Measurements from ENCODE around the gene SMCP. TPM values are rescaled to one million over a fixed set of nuclear protein-coding genes. Genes with fewer than 3 reads are reported as not detected.

Gene SMCP
- total RNA-seq, 1 donor, result not detected

DNA sequence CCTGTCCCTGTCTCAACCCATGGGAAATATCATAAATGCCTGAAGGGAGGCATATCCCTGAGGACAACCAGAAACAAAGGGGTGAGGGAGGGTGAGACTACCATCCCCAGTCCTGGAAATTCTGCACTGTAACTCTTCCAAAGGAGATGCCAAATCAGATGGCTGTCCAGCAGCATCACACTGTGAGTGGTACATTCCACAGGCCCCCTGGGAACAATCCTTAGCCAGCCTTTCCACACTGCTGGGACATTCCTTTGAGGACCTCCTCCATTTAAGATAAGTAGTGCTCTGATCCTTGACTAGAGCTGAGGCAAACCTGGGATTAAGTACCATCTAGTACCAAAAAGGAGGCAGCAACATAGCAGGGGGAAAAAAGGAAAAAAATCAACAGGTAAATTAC lies 40.9 kb downstream of the SMCP start:
- TF ChIP-seq, protein P1, sequence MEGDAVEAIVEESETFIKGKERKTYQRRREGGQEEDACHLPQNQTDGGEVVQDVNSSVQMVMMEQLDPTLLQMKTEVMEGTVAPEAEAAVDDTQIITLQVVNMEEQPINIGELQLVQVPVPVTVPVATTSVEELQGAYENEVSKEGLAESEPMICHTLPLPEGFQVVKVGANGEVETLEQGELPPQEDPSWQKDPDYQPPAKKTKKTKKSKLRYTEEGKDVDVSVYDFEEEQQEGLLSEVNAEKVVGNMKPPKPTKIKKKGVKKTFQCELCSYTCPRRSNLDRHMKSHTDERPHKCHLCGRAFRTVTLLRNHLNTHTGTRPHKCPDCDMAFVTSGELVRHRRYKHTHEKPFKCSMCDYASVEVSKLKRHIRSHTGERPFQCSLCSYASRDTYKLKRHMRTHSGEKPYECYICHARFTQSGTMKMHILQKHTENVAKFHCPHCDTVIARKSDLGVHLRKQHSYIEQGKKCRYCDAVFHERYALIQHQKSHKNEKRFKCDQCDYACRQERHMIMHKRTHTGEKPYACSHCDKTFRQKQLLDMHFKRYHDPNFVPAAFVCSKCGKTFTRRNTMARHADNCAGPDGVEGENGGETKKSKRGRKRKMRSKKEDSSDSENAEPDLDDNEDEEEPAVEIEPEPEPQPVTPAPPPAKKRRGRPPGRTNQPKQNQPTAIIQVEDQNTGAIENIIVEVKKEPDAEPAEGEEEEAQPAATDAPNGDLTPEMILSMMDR (IDR thresholded peaks at IDR 0.05; ENCODE audit: extremely low read depth, low read depth, low read length), result no peak
- Histone ChIP-seq H3K4me1 (ENCODE audit: insufficient read depth, low read length) (no peaks in the 10 kb centered on the region), H3K36me3 (ENCODE audit: insufficient read depth, low read length) (no peaks in the 10 kb centered on the region), H2AFZ (ENCODE audit: low read length) (no peak overlapping the region), H3K4me2 (ENCODE audit: insufficient read depth, low read length) (no peak overlapping the region), H3K27ac (ENCODE audit: low read depth, low read length) (no peak overlapping the region), H3K9me3 (ENCODE audit: low read depth, low read length) (no peaks in the 10 kb centered on the region), H3K27me3 (ENCODE audit: insufficient read depth, low read length) (no peaks in the 10 kb centered on the region), H3K4me3 (ENCODE audit: insufficient read depth, low read length) (no peak overlapping the region), H4K20me1 (ENCODE audit: insufficient read depth, low read length) (no peaks in the 10 kb centered on the region), H3K79me2 (ENCODE audit: insufficient read depth, low read length) (no peaks in the 10 kb centered on the region)
- DNase-seq (ENCODE audit: insufficient read length, low spot score, missing footprints), result no peak

DNA sequence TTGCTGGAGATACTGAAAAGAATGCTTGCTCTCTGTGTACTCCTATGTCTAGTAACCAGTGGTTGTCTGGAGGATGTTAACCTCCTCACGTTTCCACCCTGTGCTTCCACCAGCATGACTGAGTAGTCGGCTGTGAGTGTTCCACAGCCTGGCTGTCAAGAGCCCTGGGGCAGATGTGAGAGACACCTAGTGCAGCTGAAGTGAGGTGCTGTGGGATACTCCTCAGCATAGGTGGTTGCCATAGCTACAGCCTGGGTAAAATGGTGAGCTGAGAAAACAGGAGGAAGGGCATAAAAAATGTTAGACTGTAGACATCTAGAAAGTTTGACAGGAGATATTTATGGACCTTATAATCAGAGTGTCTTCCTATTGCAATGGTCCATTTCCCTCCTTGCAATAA lies 46.1 kb downstream of the SMCP start:
- H3K27me3 ChIP-seq (ENCODE audit: insufficient read depth, low read length), result no peaks in the 10 kb centered on the region

DNA sequence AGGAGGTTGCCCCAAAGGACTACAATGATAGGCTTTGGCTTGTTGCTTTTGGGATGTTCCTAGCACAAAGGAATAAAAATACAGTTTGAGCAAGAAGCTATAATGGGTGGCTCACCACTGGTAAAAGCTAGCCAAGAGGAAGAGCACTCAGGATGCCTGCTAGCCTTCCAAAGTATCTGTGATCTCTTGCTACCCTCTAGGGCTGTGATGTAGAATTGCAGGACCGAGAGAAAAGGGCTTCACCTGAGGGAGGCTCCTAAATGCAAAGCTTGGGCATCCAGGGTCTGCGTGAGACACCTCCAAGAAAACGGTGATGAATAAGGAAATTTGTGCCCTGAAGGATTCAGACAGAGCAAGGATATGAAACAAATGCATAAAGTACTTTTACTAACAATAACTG lies 48.0 kb downstream of the SMCP start:
- no peak overlapping the region for H2AFZ ChIP-seq (ENCODE audit: low read length)
- TF ChIP-seq, protein P1 (IDR thresholded peaks at IDR 0.05; ENCODE audit: extremely low read depth, low read depth, low read length), result peak; percentile 75

More for the DNA sequence above, 46.1 kb downstream of the SMCP start:
- Histone ChIP-seq H4K20me1 (ENCODE audit: insufficient read depth, low read length) (no peaks in the 10 kb centered on the region), H3K4me1 (ENCODE audit: insufficient read depth, low read length) (no peaks in the 10 kb centered on the region), H3K79me2 (ENCODE audit: insufficient read depth, low read length) (no peaks in the 10 kb centered on the region), H3K9me3 (ENCODE audit: low read depth, low read length) (no peaks in the 10 kb centered on the region), H3K27ac (ENCODE audit: low read depth, low read length) (no peak overlapping the region), H2AFZ (ENCODE audit: low read length) (no peak overlapping the region), H3K4me3 (ENCODE audit: insufficient read depth, low read length) (no peak overlapping the region), H3K4me2 (ENCODE audit: insufficient read depth, low read length) (no peak overlapping the region), H3K36me3 (ENCODE audit: insufficient read depth, low read length) (no peaks in the 10 kb centered on the region)
- no peak for DNase-seq (ENCODE audit: insufficient read length, low spot score, missing footprints)
- TF ChIP-seq, protein P1 (IDR thresholded peaks at IDR 0.05; ENCODE audit: extremely low read depth, low read depth, low read length), result no peak

DNA sequence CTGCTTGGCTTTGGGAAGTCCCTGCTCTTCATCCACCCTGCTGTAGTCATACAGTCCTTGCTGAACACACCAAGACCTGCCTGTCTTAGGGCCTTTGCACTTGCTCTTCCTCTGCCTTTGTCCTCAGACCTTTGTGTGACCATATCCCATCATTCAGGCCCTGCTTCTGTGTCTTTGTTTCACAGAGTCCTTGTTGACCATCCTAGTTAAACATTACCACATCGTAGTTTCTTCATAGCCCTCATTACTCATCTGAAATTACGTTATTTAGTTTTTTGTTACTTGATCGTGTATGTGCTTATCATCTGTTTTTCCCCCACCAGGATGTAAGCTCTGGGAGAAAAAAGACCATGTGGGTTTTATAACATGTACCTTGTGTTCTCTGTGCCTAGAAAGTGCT lies 50.5 kb downstream of the SMCP start:
- H3K79me2 ChIP-seq (ENCODE audit: insufficient read depth, low read length), result no peaks in the 10 kb centered on the region
- DNase-seq (ENCODE audit: insufficient read length, low spot score, missing footprints), result no peak
- no peak overlapping the region for H2AFZ ChIP-seq (ENCODE audit: low read length)
- H3K4me1 ChIP-seq (ENCODE audit: insufficient read depth, low read length), result no peaks in the 10 kb centered on the region
- H3K9me3 ChIP-seq (ENCODE audit: low read depth, low read length), result no peaks in the 10 kb centered on the region
- H3K27me3 ChIP-seq (ENCODE audit: insufficient read depth, low read length), result no peaks in the 10 kb centered on the region
- H3K4me2 ChIP-seq (ENCODE audit: insufficient read depth, low read length), result no peak overlapping the region
- no peak overlapping the region for H3K4me3 ChIP-seq (ENCODE audit: insufficient read depth, low read length)
- no peak overlapping the region for H3K27ac ChIP-seq (ENCODE audit: low read depth, low read length)
- TF ChIP-seq, protein P1 (IDR thresholded peaks at IDR 0.05; ENCODE audit: extremely low read depth, low read depth, low read length), result no peak
- no peaks in the 10 kb centered on the region for H4K20me1 ChIP-seq (ENCODE audit: insufficient read depth, low read length)
- no peaks in the 10 kb centered on the region for H3K36me3 ChIP-seq (ENCODE audit: insufficient read depth, low read length)

More for the DNA sequence above, 48.0 kb downstream of the SMCP start:
- Histone ChIP-seq H3K79me2 (ENCODE audit: insufficient read depth, low read length) (no peaks in the 10 kb centered on the region), H3K4me3 (ENCODE audit: insufficient read depth, low read length) (no peak overlapping the region), H3K36me3 (ENCODE audit: insufficient read depth, low read length) (no peaks in the 10 kb centered on the region), H3K4me1 (ENCODE audit: insufficient read depth, low read length) (no peaks in the 10 kb centered on the region), H4K20me1 (ENCODE audit: insufficient read depth, low read length) (no peaks in the 10 kb centered on the region), H3K27me3 (ENCODE audit: insufficient read depth, low read length) (no peaks in the 10 kb centered on the region), H3K9me3 (ENCODE audit: low read depth, low read length) (no peaks in the 10 kb centered on the region), H3K27ac (ENCODE audit: low read depth, low read length) (no peak overlapping the region), H3K4me2 (ENCODE audit: insufficient read depth, low read length) (no peak overlapping the region)
- DNase-seq (ENCODE audit: insufficient read length, low spot score, missing footprints), result no peak
